ENCODE data around the gene KCND2. TPM values are rescaled to one million over a fixed set of nuclear protein-coding genes. Genes with fewer than 3 reads are reported as not detected.
"Not testable (repeated sequence)": the region's sequence is repeated elsewhere in the genome, so short reads cannot be mapped to it uniquely, and the experiment has no call there.

Gene KCND2
- total RNA-seq, 1 donor from 2014 or later = 0.12 TPM

DNA sequence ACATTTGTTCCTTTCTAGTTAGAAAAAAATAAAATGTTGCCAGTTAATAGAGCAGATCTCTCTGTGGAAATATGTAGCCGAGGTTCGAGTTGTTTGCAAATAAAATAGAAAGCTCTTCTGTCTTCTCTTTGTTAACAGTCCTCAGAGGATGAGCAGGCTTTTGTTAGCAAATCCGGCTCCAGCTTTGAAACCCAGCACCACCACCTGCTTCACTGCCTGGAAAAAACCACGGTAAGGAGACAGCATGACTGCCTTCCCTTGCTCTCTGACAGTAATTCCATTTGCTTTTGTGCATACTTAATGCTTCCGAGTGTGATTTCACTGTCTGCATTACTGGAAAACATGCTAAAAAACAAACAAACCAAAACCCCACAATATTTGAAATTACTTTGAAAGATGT lies 469.4 kb downstream of the KCND2 start:
- TF ChIP-seq, protein P1, sequence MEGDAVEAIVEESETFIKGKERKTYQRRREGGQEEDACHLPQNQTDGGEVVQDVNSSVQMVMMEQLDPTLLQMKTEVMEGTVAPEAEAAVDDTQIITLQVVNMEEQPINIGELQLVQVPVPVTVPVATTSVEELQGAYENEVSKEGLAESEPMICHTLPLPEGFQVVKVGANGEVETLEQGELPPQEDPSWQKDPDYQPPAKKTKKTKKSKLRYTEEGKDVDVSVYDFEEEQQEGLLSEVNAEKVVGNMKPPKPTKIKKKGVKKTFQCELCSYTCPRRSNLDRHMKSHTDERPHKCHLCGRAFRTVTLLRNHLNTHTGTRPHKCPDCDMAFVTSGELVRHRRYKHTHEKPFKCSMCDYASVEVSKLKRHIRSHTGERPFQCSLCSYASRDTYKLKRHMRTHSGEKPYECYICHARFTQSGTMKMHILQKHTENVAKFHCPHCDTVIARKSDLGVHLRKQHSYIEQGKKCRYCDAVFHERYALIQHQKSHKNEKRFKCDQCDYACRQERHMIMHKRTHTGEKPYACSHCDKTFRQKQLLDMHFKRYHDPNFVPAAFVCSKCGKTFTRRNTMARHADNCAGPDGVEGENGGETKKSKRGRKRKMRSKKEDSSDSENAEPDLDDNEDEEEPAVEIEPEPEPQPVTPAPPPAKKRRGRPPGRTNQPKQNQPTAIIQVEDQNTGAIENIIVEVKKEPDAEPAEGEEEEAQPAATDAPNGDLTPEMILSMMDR (conservative IDR thresholded peaks at IDR 0.05; ENCODE audit: low read depth, low read length) = no peak
- DNase-seq (ENCODE audit: low read depth) = no peak
- no peak overlapping the region for H3K4me3 ChIP-seq (ENCODE audit: low read depth, low read length)

DNA sequence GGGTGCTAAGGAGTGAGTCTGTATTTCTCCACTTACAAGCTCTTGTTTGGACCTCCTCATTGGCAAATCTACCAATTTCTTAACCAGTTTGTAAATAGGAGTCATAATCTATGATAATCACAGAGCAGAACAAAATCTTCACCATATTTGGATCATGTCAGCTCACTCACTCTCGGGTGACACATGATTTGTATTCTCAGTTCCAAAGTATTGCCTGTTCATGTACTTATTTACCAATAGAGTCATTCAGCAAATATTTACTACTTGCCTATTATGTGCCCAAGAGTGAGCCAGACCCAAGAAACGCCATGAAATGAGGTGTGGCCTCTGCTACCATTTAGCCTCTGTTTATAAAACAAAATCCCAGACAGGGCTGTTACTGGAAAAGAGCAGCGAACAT lies 470.2 kb downstream of the KCND2 start:
- DNase-seq (ENCODE audit: low read depth) = peak; percentile 52
- no peak overlapping the region for H3K4me3 ChIP-seq (ENCODE audit: low read depth, low read length)
- TF ChIP-seq, protein P1 (conservative IDR thresholded peaks at IDR 0.05; ENCODE audit: low read depth, low read length) = no peak

DNA sequence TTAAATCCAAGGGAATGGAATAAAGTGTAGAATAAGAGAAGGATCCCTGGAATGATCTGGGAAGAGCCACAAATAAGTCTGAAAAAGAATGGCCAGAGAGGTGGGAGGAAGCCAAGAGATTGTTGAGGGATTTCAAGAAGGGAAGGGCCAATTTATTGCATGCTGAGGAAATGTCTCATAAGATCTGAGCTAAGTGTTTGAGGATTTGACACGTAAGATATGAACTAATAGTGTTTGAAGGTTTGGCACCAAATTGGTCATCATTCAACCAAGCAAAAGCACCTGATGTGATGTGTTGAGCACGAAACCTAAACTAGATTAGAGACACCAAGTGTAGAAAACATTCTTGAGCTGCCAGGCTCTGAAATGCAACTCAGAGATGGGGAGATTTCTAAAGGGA lies 487.1 kb downstream of the KCND2 start:
- H3K4me3 ChIP-seq (ENCODE audit: low read depth, low read length) = no peak overlapping the region
- DNase-seq (ENCODE audit: low read depth) = no peak
- TF ChIP-seq, protein P1 (conservative IDR thresholded peaks at IDR 0.05; ENCODE audit: low read depth, low read length) = no peak

DNA sequence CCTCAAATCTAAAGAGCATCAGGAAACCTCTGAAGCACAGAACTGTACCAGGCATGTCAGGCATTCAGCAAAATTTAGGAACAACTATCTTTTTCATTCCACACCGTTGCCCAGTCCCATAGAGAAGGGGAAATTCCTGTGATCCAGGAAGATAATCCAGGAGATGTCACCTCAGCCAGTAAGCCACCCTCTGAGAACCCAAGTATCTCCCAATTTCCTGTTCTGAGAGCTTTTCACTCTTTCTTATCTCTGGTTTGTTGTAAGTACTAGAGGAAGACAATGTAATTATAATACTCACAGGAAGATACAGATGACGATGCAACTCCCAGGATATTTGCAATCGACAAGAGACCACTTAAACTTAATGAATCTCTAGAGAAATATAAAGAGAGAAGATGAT lies 487.9 kb downstream of the KCND2 start:
- DNase-seq (ENCODE audit: low read depth) = no peak

DNA sequence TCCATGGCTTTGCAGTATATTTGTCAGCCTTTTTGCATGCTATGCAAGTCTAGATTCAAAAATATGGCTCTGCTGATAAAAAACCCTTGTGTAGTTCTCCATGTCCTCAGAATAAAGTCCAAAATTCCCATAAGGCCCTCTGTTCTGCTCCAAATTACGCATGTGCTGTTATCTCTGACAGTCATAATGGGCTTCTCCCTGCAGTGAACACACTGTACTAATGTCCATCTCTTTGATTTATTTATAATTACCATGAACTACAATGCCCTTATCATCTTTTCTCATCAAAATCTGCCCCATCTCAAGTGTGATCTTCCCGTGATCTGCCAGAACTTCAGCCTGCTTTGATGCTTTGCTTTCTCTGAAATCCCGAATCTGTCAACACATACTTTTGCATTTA lies 497.2 kb downstream of the KCND2 start:
- TF ChIP-seq, protein P1 (conservative IDR thresholded peaks at IDR 0.05; ENCODE audit: low read depth, low read length) = no peak
- H3K4me3 ChIP-seq (ENCODE audit: low read depth, low read length) = no peak overlapping the region
- DNase-seq (ENCODE audit: low read depth) = no peak

More for the DNA sequence above, 487.9 kb downstream of the KCND2 start:
- no peak overlapping the region for H3K4me3 ChIP-seq (ENCODE audit: low read depth, low read length)
- TF ChIP-seq, protein P1 (conservative IDR thresholded peaks at IDR 0.05; ENCODE audit: low read depth, low read length) = no peak

DNA sequence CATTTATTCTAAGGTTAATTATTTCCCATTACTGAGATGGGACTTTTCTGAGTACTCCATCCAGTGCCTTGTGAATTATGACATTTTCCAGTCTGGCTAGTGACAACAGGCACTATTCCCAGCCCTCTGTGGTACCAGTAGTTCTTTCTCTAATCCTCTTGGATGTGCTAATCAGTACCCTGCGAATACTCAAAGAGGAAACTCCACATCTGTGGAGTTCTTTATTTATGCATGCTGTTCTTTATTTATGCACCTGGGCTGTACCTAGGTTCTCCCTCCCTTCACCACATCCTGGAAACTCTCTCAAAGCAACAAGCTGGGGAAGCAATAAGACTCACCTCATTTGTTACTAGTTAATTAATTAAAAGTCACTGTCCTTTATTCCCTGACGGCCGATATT lies 501.5 kb downstream of the KCND2 start:
- TF ChIP-seq, protein P1 (conservative IDR thresholded peaks at IDR 0.05; ENCODE audit: low read depth, low read length) = no peak
- no peak for DNase-seq (ENCODE audit: low read depth)
- H3K4me3 ChIP-seq (ENCODE audit: low read depth, low read length) = no peak overlapping the region

DNA sequence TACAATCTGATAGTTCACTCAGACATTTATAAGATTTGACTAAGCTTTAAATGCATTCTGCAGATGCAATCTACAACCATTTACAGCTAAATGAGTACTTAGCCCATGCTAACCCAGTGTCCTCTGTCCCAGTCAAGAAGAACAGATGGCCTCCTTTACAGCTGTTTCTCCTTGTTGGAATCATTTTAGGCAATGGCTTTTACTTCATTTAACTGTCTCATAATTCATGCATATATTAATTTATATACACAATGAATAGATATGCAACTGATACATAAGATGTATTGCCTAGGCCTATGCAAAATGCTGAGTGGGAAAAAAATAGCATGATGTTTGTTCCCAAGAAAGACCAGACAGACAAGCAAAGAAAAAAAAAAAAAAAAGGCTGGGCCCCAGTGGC lies 502.8 kb downstream of the KCND2 start:
- no peak overlapping the region for H3K4me3 ChIP-seq (ENCODE audit: low read depth, low read length)
- no peak for DNase-seq (ENCODE audit: low read depth)
- TF ChIP-seq, protein P1 (conservative IDR thresholded peaks at IDR 0.05; ENCODE audit: low read depth, low read length) = no peak

DNA sequence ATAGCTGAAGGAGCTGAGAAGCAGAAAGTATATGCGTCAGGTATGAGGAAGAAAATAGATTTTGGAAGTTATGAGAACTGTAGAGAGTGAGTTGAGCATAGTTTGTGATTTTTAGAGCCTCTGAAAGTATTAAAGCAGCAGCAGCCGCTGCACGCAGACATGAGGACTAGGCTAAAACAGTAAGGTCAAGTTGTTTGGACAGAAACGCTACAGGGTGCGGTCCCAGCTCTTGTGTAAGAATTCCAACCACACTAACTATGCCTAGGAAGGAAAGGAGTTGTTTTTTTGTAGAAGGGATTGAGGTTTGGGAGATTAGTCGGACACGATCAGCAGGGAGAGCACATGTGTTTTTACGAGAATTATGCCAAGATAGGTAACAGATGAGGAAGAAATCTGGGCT lies 506.1 kb downstream of the KCND2 start:
- DNase-seq (ENCODE audit: low read depth); H3K4me3 ChIP-seq (ENCODE audit: low read depth, low read length): not testable (repeated sequence)

DNA sequence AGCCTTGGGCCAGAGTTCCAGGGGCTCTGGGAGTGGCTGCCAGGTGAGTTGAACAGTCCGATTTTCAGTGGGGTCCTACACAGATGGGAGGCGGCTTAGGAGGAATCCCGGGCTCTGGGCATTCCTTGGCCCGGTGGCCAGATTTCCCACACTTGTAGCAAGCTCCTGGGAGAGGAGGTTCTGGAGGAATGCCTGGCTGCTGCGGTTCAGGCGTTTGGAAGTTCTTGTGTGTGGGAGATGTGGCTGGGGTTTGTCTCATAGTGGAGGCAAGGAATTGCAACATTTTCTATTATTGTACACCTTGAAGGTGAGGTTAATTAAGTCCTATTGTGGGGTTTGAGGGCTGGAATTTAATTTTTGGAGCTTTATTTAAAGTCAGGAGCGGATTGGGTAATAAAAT lies 507.5 kb downstream of the KCND2 start:
- DNase-seq (ENCODE audit: low read depth); H3K4me3 ChIP-seq (ENCODE audit: low read depth, low read length): not testable (repeated sequence)

Measured in epithelial cell of proximal tubule (primary cell).